GM18526 (cell line): ENCODE data around the gene TMPRSS11A.

Source experiments
- POLR2A ChIP-seq: IDR thresholded peaks from 3 replicates; pipeline ENCODE4 v1.6.1; 2011; ENCODE audit not compliant: insufficient read length; ENCODE audit errors: extremely low read depth

TMPRSS11A gene

DNA sequence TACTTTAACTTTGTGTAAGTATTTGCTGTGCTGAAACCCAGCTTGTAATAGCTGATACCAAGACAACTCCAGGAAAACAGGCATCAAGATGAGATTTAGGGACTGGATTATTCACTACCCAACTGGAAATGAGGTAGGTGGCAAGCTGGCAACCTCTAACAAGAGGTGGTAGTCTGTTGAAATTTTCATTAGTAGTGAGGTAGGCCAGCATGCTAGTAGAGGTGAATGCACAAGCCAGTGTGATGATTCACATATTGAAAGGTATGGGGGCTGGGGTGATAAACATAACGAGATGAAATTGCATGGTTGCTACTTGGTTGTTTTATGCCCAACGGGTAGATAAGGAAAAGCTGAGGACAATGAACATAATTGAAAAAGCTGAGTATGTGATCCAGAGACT lies 71.0 kb downstream of the TMPRSS11A start:
- no peak for TF ChIP-seq POLR2A

DNA sequence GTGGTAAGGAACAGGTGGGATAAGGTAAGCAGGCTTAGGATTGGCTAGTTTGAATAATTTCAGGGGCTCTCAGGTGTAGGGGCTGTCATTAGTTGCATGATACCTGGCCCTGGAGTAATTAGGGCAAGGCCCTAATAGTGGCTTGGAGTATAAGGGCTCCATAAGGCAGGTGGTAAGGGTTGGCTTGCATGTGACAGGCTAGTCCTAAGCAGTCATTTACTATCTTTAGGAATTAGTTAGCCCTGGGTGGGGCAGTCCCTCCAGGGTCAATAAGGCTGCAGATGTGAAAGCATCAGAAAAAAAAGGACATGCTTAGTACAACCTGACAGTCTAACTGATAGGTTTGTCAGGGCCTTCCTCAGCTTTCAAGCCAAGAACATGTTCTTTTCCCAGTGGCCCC lies 71.6 kb downstream of the TMPRSS11A start:
- TF ChIP-seq POLR2A: no peak

DNA sequence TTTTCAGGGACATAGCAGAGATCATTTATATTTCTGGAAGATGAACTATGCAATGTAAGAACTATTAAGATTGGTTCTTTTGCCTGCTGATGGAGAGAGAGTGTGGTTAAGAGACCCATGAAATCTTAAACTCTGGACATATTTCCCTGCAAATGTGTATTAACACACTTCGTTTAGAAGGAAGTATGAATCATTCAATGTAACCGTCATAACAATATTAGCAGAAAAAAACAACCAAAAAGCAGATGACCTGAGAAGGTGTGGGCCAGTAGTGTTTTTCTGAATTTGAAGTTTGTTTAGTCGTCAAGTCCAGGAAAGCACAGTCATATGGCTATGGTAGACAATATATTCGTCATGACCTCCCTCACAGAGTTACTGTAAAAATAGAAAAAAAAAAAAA lies 77.0 kb downstream of the TMPRSS11A start:
- TF ChIP-seq POLR2A: no peak

DNA sequence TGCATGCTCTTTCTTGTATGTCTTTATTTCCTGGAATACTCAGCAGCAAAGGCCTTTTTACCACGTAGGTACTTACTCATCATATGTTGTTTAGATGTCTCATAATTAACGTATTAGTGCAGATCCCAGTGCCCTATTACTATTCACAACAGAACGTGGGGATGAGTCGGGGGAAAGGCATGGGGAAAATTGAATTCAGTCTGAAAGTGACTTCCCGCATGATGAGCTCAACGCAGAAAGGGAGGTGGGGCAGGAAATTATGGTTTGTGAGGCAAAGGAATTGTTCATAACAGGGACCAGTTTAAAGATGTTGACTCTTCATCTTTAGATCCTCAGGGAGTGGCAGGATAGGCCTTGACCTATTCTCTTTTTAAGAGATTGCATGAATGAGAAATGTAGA lies 77.5 kb downstream of the TMPRSS11A start:
- no peak for TF ChIP-seq POLR2A

DNA sequence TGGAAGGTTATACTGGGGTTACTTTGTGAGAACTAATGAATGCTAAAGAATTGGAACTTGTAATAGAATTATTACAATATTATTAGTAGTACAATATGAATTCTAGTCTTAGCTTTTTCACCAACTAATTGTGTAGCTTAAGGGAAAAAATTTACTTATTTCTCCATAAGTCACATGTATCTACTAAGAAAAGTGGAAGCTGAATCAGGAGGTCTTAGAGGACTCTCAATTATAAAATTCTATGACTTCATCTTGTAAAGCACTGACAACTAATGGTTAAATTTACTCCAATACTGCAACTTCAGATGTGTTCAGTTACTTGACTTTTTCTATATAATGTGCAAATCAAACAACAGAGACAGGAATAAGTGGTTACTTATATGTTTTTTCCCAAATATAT lies 78.6 kb downstream of the TMPRSS11A start:
- TF ChIP-seq POLR2A: no peak

DNA sequence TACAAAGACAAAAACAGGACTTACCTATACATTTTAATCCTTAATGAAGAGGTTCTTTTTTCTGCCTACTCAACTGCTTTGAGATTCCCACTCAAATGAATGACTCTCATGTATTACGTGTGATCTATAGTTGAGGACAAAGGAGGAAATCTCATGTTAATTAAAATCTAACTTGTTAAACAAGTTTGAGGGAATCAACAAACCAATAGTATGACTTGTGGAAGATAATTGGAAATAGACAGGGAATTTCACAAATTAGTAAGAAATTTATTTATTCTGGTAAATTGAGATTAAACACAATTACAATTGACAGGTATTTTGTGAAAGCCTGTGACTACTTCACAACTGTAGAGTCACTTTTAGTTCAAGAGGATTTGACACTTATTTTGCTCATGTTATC lies 79.4 kb downstream of the TMPRSS11A start, which contains the start of gene TMPRSS11D:
TMPRSS11D (minus strand) TSS at position 101 of the 400 bp plus-strand sequence; CDS start at position 32, 69 bp downstream.
- no peak for TF ChIP-seq POLR2A

DNA sequence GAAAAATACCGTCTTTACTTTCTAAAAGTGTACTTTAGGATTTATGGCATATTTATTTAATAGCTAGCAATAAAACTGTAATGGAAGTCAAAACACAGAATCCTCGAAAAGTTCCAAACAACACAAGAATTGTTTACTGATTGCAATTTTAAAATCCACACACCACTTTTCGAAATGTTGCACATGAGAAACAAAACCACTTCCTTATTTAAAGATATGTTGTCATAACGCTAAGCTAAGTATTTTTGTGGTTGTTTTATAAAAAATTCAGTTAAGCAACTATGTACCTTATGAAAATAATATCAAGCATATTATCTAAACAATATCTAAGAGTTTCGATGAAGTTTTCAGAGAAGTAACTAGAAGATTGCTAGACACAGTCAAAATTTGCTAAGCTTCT lies 79.8 kb downstream of the TMPRSS11A start:
- TF ChIP-seq POLR2A: no peak

DNA sequence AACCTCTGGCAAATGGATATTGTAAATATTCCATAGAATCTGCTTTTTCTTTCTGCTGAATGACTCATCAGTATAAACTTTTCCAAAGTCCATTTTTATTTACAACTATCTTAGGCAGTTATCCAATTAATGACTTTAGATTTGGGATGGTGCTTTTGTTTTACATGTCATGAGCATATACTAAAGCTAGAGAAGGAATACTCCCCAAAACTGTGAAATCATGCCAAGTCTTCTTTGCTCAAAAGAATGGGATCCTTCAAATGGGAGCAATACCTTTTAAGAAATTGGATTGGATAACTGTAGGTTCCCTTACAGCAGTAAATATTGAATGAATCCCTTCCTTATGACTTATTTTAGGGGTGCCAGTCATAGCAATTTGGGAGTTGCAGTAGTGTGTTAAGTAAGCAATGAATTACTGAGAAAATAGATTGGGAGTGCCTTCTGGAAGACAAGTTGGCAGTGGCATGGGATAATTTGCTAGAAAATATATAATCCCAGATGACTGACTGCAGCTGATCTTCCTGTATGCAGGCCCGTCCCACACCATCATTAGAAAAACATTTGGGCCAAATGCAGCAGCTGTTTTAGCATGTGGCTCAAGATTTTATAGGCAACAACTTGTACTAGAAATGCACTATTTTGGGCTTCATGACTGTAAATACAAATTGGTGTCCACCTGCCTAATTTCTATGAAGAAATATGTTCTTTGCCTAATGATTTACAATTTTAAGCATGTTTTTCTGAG lies 82.3 kb downstream of the TMPRSS11A start:
- no peak for TF ChIP-seq POLR2A

DNA sequence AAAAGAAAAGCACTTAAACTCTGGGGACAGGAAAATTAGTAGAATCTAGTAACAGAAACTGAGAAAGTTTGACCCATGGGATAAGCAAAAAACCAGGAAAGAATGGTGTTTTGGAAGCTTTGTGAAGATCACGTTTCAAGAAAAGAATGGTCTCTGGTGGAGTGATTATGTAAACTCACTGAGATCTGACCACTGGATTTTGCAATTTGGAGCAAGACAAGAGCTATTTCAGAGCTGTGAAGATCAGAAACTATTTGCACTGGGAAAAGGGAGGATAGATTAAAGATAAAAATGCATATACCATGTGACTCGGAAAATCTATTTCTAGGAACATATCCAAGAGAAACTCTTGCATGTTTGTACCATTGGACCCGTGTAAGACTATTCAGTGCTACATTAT lies 83.8 kb downstream of the TMPRSS11A start:
- TF ChIP-seq POLR2A: no peak

DNA sequence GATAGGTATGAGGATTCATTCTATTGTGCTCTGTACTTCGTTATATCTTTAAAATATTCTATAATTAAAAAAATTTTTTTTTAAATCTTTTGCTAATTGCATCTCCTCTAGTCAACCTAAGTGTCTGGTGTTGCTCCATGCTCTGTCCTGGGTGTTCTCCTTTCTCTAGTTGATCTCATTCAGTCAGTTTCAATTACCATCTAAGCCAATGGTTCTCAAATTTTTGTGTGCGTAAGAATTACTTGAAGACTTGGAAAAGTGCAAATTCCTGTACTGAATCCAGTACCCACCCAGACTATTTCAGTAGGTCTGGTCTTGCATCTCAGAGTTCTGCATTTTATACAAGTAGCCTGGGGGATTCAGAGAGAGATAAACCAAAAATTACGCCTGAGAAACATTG lies 86.2 kb downstream of the TMPRSS11A start:
- TF ChIP-seq POLR2A: no peak

DNA sequence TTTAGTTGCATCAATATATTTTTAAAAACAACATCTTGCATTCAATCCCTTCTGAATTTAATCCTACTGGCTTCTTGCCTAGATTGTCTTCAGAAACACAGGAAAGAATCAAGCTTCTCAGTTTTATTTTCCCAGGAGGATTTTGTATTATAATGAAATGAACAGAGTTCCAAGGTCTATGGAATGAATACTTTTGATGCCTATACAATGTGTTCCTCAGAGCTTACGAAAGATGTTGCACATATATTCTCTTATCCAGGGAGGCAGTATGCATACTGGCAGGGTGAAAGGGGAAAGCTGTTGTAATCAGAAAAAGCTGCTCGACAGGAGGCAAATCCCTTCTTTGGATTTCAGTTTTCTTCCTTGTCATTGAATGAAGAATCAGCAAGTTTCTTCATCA lies 88.3 kb downstream of the TMPRSS11A start:
- TF ChIP-seq POLR2A: no peak

DNA sequence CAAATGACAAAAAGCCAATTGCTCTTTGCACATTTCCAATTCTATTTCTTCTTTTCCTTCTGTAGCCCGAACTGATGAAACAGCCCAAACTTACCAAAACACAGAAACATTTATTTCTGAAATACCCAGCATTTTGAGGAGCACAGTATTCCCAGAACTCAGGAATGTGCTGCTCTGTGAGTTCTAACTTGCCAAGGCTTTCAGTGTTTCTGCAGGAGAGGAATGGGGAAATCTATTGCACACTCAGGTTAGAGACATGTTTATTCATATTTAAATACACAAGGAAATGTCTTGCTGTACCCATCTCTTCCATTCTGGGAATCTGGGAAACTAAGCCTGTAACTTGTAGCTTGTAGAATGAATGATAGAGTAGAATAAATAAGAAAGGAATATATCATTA lies 90.2 kb downstream of the TMPRSS11A start:
- TF ChIP-seq POLR2A: no peak

DNA sequence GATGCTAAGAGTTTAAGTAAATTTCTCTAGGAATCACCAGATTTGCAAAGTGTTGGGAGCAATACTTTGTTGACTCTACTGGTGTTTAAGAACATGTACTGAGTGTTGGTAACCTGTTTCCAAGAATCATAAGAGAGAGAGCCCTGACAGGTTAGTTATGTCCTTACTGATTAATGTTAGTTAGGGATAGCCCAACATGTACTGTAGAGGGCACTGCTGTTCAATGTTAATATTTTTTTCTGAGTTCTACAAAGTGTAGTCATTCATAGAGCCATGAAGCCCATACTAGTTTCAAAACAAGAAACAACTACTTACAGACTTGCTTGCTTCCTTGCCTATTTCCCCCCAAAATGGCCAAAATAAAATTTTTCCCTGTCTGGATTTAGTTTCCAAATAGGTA lies 91.4 kb downstream of the TMPRSS11A start:
- no peak for TF ChIP-seq POLR2A

DNA sequence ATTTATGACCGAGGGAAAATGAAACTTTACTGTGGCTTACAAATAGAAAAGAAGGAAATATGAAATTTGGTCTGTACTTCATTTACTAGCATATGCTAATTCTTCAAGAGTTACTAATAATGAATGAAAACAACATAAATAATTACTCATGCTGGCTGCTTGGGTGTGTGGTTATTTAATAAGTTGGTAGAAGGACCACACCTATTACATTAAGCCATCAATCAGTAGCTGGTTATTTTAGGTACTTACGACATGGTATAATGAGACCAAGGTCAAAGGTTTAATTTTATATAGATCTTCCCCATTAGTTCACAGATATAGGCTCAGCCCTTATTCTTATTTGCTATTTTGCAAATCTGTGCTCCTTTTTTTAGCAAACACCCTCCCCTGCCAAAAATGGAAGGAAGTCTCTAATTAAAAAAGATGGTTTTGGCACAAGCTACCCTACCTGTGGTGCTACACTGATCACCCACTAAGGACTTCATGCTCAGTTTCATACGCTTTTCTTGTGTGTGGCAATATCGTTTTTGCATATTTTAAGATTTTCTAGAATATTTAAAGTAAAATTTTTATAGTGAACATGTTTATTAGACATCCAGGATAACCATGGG lies 93.6 kb downstream of the TMPRSS11A start:
- no peak for TF ChIP-seq POLR2A

DNA sequence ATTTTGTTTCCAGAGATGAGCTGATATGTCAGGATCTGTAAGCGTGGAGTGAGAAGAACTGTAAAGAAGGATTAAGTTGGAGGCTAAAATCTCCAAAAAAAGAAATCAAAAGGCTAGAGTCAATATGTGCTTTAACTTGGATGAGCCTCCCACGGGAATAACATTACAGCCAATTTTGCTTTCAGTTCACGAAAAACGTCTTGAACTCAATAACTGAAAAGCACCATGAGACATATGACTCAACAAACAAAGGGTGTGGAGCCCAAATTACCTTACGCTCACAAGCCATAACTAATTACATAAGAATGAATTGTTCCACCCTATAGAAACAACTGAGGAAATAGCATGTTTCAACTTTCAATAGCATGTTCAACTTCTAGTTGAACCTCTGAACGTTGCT lies 101.8 kb downstream of the TMPRSS11A start:
- no peak for TF ChIP-seq POLR2A
